Measurements from ENCODE around the gene NPNT. TPM values are rescaled to one million over a fixed set of nuclear protein-coding genes. Genes with fewer than 3 reads are reported as not detected.

NPNT gene
- total RNA-seq, 2 donors from 2014 or later: 0.88 to 1.6 TPM

GRCh38 chr4:105870963-105871362 lies 24.3 kb upstream of the NPNT start:
- H3K9ac ChIP-seq (ENCODE audit: extremely low read depth, low read length, poor library complexity, severe bottlenecking): no peak overlapping the region
- no peaks in the 10 kb centered on the region for H3K36me3 ChIP-seq (ENCODE audit: control insufficient read depth, insufficient read depth, low read length)
- no peaks in the 10 kb centered on the region for H3K9me3 ChIP-seq (ENCODE audit: control insufficient read depth, low read length)
- Mint-ChIP-seq H3K4me3 (no peak overlapping the region), H3K27ac (no peak overlapping the region), H3K9me3 (no peaks in the 10 kb centered on the region), H3K4me1 (no peaks in the 10 kb centered on the region), H3K27me3 (ENCODE audit: insufficient read depth) (no peaks in the 10 kb centered on the region), H3K36me3 (ENCODE audit: low read depth) (no peaks in the 10 kb centered on the region)
- H3K4me3 ChIP-seq (ENCODE audit: low read length): no peak overlapping the region
- 68 to 94% methylated on average over 2 to 3 of the region's 3 CpGs for whole genome bisulfite sequencing, 2 experiments (ENCODE audit: insufficient coverage in 1 of 2, insufficient read length in 1 of 2)
- no peaks in the 10 kb centered on the region for H3K27me3 ChIP-seq (ENCODE audit: control insufficient read depth, insufficient read depth, low read length, poor library complexity, severe bottlenecking)
- no peak for TF ChIP-seq CTCF (conservative IDR thresholded peaks at IDR 0.05)
- DNase-seq: no peak
- no peaks in the 10 kb centered on the region for H3K4me1 ChIP-seq (ENCODE audit: control insufficient read depth, insufficient read depth, low read length)
- no peak overlapping the region for H3K27ac ChIP-seq (ENCODE audit: low read depth, low read length)

- H3K27me3 ChIP-seq (ENCODE audit: control insufficient read depth, insufficient read depth, low read length, poor library complexity, severe bottlenecking): no peaks in the 10 kb centered on the region
- Mint-ChIP-seq H3K4me3 (no peak overlapping the region), H3K4me1 (no peaks in the 10 kb centered on the region), H3K36me3 (ENCODE audit: low read depth) (no peaks in the 10 kb centered on the region), H3K27me3 (ENCODE audit: insufficient read depth) (no peaks in the 10 kb centered on the region), H3K27ac (no peak overlapping the region), H3K9me3 (no peaks in the 10 kb centered on the region)
- H3K4me1 ChIP-seq (ENCODE audit: control insufficient read depth, insufficient read depth, low read length): no peaks in the 10 kb centered on the region
- no peak for DNase-seq
- no peak overlapping the region for H3K9ac ChIP-seq (ENCODE audit: extremely low read depth, low read length, poor library complexity, severe bottlenecking)
- no peak overlapping the region for H3K4me3 ChIP-seq (ENCODE audit: low read length)
- WGBS, 2 experiments (ENCODE audit: insufficient coverage in 1 of 2, insufficient read length in 1 of 2): 80 to 81% methylated on average over 1 to 2 of the region's 2 CpGs
- no peak for TF ChIP-seq CTCF (conservative IDR thresholded peaks at IDR 0.05)
- H3K36me3 ChIP-seq (ENCODE audit: control insufficient read depth, insufficient read depth, low read length): no peaks in the 10 kb centered on the region
- no peak overlapping the region for H3K27ac ChIP-seq (ENCODE audit: low read depth, low read length)
- H3K9me3 ChIP-seq (ENCODE audit: control insufficient read depth, low read length): no peaks in the 10 kb centered on the region
These were observed 23.3 kb upstream of the NPNT start for GRCh38 chr4:105871997-105872396.

- no peaks in the 10 kb centered on the region for H3K27me3 ChIP-seq (ENCODE audit: control insufficient read depth, insufficient read depth, low read length, poor library complexity, severe bottlenecking)
- no peaks in the 10 kb centered on the region for H3K36me3 ChIP-seq (ENCODE audit: control insufficient read depth, insufficient read depth, low read length)
- DNase-seq: no peak
- H3K9me3 Mint-ChIP-seq: peaks cover 8% of the 10 kb centered on the region
- no peaks in the 10 kb centered on the region for H3K4me1 Mint-ChIP-seq
- no peak overlapping the region for H3K4me3 ChIP-seq (ENCODE audit: low read length)
- H3K4me3 Mint-ChIP-seq: no peak overlapping the region
- no peak overlapping the region for H3K27ac ChIP-seq (ENCODE audit: low read depth, low read length)
- no peak overlapping the region for H3K27ac Mint-ChIP-seq
- H3K9ac ChIP-seq (ENCODE audit: extremely low read depth, low read length, poor library complexity, severe bottlenecking): no peak overlapping the region
- no peaks in the 10 kb centered on the region for H3K36me3 Mint-ChIP-seq (ENCODE audit: low read depth)
- no peaks in the 10 kb centered on the region for H3K4me1 ChIP-seq (ENCODE audit: control insufficient read depth, insufficient read depth, low read length)
- no peak for TF ChIP-seq CTCF (conservative IDR thresholded peaks at IDR 0.05)
- H3K27me3 Mint-ChIP-seq (ENCODE audit: insufficient read depth): no peaks in the 10 kb centered on the region
- H3K9me3 ChIP-seq (ENCODE audit: control insufficient read depth, low read length): no peaks in the 10 kb centered on the region
These were observed 20.0 kb upstream of the NPNT start for GRCh38 chr4:105875233-105875632.

All from endodermal cell (in vitro differentiated cells).